GM19351 (cell line): Measurements from ENCODE around the gene PRR14L.
"Not testable (repeated sequence)": the region's sequence is repeated elsewhere in the genome, so short reads cannot be mapped to it uniquely, and the experiment has no call there.

Experiments used
- ATAC-seq: cut with Tn5 transposase; IDR thresholded peaks from one replicate; pipeline ENCODE4 v1.9.1; 2021; ENCODE audit warnings: mild to moderate bottlenecking, moderate library complexity; ENCODE audit not compliant: unreplicated experiment

PRR14L gene

GRCh38 chr22:31683181-31684105 lies 66.5 kb downstream of the PRR14L start:
- no peak for ATAC-seq

GRCh38 chr22:31682751-31683150 lies 67.2 kb downstream of the PRR14L start:
- ATAC-seq: no peak

GRCh38 chr22:31681349-31682345 lies 68.3 kb downstream of the PRR14L start:
- no peak for ATAC-seq

GRCh38 chr22:31680861-31681341 lies 69.0 kb downstream of the PRR14L start:
- no peak for ATAC-seq

- ATAC-seq: no peak
These were observed 71.2 kb downstream of the PRR14L start for GRCh38 chr22:31678748-31679147.

- peak; percentile 85 for ATAC-seq
These were observed 73.2 kb downstream of the PRR14L start for GRCh38 chr22:31676700-31677099.

- ATAC-seq: not testable (repeated sequence)
These were observed 75.7 kb downstream of the PRR14L start for GRCh38 chr22:31674219-31674618.

- not testable (repeated sequence) for ATAC-seq
These were observed 81.1 kb downstream of the PRR14L start for GRCh38 chr22:31668849-31669248.

- ATAC-seq: no peak
These were observed 87.3 kb downstream of the PRR14L start for GRCh38 chr22:31662668-31663037.

GRCh38 chr22:31661851-31662667 lies 87.9 kb downstream of the PRR14L start, which contains the start of gene PISD:
Gene PISD (minus strand): TSS chr22:31662215. CDS start chr22:31662208, 7 bp downstream.
- ATAC-seq: peak; percentile 83

- ATAC-seq: not testable (repeated sequence)
These were observed 89.0 kb downstream of the PRR14L start for GRCh38 chr22:31660860-31661341.

GRCh38 chr22:31659246-31659645 lies 90.7 kb downstream of the PRR14L start:
- no peak for ATAC-seq

GRCh38 chr22:31654408-31654807 lies 95.5 kb downstream of the PRR14L start:
- ATAC-seq: no peak

GRCh38 chr22:31653944-31654343 lies 96.0 kb downstream of the PRR14L start:
- ATAC-seq: no peak

- ATAC-seq: no peak
These were observed 96.8 kb downstream of the PRR14L start for GRCh38 chr22:31652911-31653684.

- no peak for ATAC-seq
These were observed 97.8 kb downstream of the PRR14L start for GRCh38 chr22:31652088-31652487.

- no peak for ATAC-seq
These were observed 98.3 kb downstream of the PRR14L start for GRCh38 chr22:31651664-31652063.

- ATAC-seq: no peak
These were observed 99.5 kb downstream of the PRR14L start for GRCh38 chr22:31650391-31650790.
